Glomerular visceral epithelial cell (primary cell): Measurements from ENCODE around the gene NTM.
A peak's percentile ranks its signal among the peaks of the same experiment; 100 is the strongest.

Experiments used
- DNase-seq: peaks from one replicate; pipeline ENCODE4 v3.0.0-alpha.2; 2016; ENCODE audit errors: extremely low spot score

Gene NTM

DNA sequence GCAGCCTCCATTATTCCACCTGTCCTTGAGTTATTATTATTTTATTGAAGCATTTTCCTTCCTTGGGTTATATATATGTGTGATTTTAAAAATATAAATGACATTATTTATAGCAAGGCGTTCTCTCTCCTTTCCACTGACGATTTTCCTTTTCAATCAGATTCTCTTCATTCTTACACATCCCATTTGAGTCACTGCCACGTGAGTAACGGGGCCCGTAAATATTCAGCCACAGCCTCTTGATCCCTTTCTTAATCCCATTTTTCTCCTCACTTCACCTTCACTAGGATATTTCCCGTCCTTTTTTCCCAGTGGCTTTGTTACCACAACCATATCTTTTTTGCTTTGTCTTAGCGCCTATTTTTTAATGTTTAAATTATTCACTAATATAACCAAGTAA, 396.2 kb downstream of the NTM start:
- DNase-seq, result no peak

DNA sequence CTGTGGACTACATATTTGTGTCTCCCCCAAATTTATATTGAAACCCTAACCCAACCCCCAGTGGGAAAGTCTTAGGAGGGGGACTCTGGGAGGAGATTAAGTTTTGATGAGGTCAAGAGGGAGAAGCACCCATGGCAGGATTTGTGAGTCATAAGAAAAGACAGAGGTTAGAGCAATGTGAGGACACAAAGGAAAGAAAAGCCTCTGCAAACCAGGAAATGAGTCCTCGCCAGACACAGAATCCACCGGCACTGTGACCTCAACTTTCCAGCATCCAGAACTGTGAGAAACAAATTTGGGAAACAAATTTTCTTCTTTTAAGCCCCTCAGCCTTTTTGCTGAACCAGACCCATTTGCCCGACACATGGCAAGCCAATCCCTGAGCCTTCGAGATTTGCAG, 397.0 kb downstream of the NTM start:
- no peak for DNase-seq

DNA sequence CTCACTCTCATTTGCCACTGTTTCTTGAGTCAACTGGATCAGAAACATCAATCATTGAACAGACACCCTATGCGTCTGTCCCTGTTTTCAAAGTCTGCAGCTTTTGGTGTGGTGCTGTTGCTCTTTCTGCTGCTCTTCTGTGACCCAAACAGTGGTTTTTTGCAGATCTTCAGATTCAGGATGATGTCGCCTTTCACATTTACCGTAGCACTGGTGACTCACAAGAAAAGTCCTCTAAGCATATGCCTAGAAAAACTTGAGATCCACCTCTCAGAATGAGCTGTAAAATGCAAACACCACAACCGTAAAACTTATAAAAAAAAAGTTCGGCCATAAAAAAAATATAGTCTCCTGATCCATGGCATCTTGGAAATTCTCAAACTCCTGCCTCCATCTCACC, 400.4 kb downstream of the NTM start:
- DNase-seq, result no peak

DNA sequence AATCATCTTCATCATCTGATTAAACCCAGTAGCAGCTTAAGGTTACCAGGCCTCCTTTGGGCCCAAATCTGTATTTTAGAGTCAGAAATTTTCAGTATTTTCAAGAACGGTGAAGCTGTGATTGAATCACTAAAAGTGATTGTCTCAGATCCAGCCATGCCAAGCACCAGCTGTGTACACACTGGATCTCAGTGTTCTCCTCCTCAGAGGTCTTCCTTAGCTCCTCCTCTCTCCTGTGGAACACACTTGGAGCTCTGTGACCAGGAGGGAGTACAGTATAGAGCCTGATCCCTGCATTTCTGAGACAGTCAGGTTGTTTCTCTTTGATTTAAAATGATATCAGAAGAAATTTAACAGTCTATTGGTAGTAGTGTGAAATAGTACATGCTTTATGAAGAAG, 401.1 kb downstream of the NTM start:
- no peak for DNase-seq

DNA sequence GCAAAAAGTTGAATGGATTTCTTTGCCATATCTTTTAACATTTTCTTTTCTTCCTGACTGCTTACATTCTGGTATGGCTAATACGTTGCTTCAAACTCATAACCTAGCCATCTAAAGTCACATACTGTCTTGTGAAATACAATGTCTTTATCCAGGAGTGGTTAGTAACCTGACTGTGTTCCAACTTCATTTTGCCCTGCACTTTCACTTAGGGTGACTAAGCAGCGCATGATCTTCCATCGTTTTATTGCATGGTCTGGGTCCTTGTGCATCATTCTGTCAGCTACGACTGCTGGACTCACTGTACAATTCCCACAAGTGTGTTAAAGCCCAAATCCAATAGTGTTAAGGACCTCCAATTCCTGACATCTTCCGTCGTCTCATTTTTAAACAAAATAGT, 403.2 kb downstream of the NTM start:
- no peak for DNase-seq

DNA sequence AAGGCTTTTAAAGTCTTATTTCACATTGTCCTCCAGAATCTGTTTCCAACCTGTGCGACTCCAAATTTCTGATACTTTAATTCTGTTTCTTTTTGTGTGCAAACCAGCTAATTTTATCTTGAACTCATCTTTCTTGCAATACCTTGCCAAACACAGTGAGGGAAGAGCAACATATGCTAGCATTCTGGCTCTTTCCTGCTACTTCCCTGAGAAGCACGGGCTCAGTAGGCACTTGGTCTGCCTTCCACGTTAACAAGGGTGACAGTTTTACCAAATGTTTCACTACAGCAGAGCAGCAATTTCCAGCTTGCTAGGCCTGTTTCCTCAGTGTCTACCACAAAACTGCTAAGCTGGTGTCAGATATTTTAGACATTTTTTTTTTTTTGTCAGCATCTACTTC, 405.8 kb downstream of the NTM start:
- no peak for DNase-seq

DNA sequence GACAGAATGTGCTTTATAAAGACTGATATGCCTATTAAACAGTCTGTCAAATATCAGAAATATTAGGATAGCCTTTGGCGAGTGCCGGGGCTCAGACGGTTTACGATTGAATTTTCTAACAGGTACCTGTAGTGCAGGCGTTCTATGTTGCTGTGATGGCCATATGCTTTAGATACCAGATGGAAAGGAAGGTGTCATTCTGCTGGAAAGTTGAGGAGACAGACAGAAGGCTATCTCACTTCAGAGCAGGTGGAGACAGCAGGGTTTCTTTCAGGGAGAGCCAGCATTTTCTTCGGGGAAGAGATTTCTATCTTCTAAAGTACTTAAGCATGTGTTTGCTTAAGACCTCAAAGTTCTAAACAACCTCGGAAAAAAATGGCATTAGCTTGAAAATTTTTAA, 415.4 kb downstream of the NTM start:
- DNase-seq, result no peak

DNA sequence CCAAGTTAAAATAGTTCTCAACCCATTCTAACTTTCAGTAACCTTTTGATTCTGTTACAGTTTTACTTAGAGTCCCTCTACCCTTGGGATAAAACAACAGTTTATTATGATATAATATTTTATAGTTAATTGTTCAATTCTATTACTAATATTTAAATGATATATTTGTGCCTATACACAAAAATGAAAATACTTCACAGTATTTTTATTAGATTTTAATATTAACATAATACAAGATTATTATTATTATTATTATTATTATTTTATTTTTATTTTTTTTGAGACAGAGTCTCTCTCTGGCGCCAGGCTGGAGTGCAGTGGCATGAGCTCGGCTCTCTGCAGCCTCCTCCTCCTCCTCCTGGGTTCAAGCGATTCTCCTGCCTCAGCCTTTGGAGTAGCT, 416.7 kb downstream of the NTM start:
- no peak for DNase-seq

DNA sequence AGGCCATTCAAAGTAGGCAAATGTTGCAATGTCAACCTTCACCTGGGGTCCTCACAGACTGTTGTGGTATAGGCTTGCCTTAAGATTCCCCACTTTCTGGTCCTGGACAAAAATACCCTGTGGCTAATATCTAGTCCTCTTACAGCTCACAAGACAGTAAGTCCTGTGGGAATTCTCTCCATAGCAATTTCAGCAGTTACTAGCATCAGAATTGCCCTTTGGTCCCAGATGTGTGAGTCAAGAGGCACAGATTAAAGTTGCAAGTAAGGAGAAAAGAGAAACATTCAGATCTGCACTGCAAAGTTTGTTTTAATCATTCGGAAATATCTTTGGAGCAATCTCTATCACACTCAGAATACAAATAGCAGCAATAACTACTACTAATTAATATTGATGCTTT, 420.2 kb downstream of the NTM start:
- DNase-seq, result no peak

DNA sequence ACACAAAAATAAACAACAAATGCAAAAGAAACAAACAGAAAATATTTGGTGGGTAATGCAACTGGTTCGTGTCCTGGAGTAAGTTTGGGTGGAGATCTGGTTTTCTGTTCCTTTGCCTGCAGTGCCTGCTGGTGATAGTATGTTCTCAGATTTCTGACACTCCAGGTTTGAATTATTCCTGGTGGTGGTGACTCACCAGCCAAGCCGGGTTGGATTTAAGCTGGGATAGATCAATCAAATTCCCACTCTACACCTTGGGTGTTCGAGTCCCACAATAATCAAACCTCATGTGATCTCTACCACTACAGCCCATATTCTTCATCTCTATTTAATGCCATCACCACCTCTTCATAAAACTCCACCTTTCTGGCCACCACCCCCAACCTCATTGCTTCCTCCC, 421.8 kb downstream of the NTM start:
- no peak for DNase-seq

DNA sequence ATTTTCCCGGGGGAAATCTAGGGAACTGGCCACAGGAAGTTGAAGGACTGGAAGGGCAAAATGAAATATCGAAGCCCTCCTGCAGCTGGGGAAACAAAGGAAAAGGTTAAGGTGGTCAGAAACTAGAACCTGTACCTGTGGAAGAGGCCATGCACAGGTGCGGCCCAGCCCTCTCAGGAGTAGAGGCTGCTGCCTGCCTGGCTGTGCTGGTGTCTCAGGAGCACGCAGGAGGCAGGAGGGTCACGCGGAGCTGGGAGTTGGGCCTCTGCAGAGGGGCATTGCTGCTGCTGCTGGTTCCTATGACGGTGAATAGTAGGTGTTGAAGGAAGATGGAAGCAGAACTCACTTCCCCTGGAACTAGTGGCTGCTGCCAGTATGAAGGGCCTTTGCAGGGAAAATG, 425.7 kb downstream of the NTM start:
- DNase-seq, result no peak

DNA sequence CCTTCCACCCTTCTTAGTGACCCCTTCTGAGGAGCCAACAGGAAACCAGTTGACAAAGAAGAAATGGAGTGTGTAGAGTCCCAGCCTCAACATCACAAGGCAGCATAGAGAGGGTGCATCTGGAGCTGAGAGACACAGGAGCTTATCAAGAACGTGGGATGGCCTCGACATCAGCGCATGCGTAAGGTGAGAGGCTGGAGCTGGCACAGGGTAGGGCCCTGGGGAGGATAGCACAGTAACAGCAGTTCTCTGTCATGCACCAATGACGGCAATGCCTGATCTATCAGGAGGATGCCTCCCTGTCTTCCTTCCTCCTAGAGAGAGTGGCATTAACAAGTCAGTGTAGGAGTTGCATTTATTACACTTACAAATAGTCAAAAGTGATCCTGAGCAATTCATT, 426.1 kb downstream of the NTM start:
- DNase-seq, result no peak

DNA sequence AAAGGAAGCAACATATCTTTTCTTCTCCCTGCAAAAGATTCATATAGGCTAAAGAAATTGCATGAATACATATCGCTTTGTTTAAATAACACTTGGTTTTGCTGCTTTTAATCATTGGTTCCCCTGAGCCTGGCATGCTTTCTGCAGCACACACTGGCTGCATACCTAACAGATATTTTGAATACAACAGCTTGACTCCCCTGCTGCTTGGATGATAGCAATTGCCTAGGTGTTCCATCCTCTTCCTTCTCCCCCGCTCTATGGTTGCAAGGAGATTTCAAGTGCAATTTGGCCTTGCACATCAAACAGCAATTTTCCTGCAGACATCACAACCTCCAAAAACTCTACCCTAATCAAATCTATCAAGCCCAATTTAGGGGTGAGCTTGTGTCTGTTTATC, 430.0 kb downstream of the NTM start:
- no peak for DNase-seq

DNA sequence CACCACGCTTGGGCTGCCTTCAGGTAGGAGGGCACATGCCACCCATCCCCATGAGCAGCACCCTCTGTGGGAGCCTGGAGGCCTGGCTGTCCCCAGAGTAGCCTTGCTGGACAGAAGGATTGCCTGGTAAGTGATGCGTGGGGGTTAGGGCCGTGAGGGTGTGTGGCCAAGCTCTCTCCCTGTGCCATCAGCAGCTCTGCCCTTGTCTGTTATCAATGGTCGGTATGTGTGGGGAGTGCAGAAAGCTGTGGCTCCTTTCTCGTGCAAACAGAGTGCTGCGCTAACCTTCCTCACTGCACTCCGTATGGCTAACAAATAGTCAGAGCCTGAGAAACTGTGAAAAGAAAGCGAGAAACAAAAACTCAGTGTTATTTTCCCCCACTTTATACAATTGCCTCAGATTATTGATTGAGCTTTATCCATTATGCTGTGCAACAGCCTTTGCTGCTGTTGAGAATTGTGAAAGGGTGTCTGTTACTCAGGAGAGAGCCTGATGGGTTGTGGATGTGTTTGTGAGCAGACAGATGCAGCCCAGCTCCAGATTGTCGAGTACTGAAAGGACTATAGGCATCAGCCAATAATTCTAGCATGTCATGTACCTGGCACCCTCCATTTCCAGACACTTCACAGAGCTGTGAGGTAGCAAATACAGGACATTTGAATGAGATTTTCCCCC, 432.2 kb downstream of the NTM start:
- DNase-seq, result no peak

DNA sequence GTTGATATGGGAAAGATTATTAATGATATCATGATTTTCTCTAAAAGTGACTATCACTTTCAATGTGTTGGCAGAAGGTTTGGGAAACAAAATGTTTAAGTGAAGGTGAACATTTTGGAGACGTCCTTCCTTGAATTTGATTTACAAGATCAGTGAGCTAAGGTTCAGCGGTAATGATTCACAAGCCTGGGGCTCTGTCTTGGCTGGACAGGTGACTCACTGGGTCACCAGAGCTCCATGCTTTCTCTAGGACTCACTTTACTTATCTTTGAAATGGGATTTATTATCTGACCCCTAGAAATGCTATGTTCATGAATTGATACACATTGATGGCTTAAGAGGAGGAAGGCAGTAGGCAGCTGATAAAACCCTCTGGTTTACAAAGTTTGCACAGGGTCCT, 437.5 kb downstream of the NTM start:
- no peak for DNase-seq

DNA sequence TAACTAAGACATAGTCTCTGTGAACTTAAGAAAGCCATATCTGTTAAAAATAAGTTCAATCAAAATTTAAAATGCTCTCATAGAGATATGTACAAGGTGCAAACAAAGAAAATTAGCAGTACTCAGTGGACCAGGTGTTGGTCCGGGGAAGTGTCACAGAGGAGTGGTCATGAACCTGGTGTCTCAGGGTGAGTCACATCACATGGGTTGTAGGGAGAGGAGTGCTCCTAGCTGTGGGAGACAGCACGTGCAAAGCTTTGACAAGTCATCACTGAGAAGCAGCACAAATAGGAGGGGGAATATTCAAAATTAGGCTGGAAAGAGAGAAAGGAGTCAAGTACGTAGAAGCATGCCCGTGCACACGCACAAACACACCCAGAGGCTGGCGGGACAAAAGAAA, 438.1 kb downstream of the NTM start:
- peak; percentile 6 for DNase-seq

DNA sequence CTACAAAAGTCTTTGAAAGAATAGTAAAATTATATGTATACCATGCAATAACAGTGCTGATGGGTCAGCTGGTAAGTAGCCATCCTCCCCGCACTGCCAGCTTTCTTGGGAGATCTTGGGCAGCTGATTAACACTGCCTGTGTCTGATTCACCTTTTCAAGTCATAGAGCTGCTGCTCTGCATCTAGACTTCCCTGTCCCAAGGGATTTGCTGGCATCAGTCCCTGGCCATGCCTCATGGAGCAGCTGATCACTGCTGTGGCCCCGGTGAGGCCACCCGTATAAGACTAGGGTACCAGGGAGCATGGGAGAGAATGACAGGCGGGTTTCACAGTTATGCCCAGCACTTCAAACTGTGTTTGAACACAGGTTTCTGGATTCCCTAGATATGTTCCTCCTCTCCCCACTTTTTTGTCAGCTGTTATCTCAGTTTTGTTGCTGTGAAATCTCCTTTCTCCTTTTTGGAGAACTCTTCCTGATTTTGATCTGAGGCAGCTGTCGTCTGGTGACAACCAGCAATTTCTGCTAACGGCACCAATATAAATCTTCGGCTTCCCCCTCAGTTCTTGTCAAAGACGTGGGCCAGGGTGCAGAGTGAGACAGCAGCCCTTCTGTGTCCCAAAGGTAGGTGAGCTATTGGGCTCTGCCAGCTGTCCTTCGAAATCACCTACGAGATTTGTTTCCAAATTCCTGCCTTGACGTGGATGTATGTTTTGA, 438.9 kb downstream of the NTM start:
- DNase-seq, result no peak

DNA sequence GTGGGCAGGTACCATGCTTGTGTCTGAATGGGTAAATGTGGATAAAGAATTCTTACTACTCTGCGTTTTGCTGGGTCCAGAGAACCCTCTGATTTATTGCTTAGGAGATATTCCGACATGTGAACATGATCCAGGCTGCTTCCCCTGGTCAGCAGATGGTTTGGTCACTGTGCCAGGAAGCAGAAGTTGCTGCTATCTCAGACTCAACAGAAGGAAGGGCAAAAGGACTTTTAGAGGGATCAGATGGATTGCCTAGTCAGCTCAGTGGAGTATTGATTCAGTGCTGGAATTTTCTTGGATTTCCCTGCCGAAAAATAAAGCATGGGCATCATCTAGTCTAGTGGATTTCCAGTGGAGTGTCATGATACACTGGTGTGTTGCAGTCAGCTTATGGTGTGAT, 440.1 kb downstream of the NTM start:
- no peak for DNase-seq

DNA sequence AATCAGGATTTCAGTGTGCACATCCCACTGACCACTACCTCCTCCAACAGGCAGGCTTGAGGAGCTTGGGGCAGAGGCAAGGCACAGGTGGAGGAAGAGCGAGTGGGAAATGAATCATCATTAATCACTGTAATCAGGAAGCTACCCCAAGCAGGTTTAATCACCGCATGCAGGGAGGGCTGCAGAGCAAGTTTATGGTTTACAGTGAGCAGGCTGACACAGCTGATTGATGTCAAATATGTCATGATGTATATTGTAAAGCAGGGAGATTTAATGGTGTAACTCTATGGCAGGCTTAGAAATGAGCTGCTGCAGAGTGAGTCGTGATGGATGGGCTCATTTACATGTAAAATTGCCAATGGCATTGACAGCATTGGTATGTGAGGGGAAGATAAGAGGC, 441.0 kb downstream of the NTM start:
- peak; percentile 5 for DNase-seq

DNA sequence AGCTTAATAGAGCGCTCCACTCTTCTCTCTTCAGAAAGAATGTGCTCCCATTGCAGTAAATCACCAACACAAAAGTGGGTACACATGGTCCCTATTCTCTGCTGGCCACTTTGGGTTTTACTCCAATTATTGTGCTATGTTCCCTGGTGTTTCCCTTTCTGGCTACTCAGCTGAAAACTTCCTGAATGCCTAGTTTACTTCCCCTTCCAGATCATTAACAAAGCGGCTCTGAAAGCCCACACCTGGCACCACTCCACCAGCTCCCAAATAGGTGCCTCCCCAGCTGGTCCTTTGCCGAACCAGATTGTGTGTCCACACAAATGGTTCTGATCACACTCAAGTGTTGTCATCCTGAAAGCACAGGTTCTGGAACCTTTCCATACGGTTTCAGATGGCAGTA, 443.7 kb downstream of the NTM start:
- DNase-seq, result no peak

DNA sequence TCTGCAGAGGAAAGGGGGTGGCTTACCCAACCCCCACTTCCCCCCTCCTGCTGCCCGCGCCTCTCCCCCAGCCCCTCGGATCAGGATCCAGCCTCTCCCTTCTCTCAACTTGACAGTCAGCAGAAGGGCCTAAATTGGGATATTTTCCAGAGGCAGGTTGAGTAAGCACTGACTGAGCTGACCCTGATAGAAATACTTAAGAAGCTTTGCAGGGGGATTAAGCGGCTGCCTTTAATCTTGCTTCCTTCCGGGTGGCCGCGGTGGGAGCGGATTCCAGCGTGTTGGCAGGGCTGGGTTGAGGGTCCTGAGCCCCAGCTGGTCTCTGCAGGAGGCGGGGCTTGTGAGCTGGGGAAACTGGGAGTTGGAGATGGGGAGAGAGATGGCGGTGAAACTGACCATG, 445.2 kb downstream of the NTM start:
- DNase-seq, result no peak

DNA sequence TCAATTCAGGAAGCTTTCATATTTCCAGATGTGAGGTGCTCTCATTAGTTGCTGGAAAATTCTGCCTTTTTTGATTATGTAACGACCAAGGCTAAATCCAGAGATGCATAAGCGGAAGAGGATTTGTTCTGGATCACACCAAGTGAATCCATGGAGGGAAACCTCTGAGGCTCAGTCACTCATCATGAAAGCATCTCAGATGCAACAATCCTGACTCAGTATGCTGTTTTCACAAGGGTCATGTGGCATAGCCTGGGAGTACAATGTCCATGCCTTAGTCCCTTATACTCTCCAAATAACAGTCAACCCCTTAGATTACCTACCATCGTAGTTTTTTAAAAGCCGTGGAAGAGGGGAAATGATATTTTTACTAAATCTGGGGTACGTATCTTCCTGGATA, 445.6 kb downstream of the NTM start:
- DNase-seq, result no peak

DNA sequence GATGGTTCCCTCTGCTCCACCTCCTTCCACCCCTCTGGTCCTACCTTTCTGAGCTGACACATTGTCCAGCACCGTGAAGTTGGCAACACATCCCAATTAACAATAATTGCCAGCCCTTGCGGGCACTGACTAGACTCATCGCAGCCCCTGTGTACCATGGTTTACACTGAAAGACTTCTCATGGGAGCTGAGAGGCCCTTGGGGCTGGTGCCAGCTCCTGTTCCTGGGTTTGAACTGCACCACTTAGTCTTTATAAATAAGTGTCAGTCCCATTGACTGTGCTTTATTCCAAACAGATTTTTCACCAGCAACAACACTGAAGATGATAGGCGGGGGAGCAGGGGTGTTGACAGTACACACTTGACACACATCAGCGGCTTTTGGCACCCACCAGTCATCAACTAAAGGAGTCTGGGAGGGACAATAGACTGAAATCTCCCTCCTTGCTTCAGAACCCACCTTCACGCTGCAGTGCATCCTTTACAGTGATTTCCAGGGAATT, 447.3 kb downstream of the NTM start:
- DNase-seq, result no peak

DNA sequence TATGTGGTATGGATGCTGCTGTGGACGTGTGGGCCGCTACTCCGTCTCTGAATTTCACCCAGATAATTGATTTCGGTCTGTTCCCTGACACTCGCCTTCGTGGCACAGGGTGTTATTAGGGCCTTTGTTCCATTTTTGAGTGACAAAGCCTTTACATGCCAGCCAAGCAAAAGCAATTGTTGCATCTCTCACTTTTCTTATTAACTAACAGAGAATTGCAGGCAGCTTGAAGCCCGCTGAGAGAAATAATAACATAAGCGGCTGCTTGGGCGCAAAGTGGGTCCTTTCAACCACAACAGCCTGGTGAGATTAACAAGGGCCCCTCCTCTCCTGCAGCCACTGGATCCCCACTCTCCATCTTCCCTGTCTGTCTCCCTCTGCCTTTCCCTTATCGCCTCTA, 449.4 kb downstream of the NTM start:
- DNase-seq, result no peak
